ENCODE data around the gene CIZ1.
A peak's percentile ranks its signal among the peaks of the same experiment; 100 is the strongest.

CIZ1 gene

GRCh38 chr9:128214571-128215490 is 23.5 kb upstream of the CIZ1 start:
- DNase-seq: no peak

DNA sequence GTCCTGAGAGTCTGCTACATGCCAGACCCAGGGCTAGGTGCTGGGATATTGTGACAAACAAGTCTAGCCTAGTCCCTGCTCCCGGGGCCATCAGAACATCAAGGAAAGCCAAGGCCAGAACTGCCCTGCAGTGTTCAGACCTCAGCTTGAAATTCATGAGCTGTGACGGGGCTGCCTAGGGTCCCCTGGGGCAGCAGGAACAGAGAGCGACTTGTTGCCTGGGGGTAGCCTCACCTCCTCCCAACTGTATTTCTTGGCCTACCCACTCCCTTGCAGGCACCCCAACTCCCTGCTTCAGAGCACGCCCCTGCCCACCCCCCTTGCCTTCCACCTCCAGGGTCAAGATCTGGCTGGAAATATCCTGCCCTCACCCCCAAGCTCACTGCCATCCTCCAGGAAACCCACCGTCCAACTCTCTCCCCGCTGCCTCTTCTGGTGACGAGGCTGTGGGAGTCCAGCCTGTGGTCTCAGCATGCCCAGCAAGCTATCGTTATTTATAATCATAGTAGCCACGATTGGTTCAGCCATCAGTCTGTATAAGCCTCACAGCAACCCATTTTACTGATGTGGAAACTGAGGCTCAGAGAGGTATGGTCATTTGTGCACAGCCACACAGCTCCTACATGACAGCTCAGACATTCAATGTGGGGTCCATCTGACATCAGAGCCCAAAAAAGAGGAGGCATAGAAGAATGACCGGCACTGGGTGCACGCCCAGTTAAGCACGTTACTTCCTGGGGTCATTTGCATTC is 22.6 kb upstream of the CIZ1 start:
- DNase-seq: no peak

DNA sequence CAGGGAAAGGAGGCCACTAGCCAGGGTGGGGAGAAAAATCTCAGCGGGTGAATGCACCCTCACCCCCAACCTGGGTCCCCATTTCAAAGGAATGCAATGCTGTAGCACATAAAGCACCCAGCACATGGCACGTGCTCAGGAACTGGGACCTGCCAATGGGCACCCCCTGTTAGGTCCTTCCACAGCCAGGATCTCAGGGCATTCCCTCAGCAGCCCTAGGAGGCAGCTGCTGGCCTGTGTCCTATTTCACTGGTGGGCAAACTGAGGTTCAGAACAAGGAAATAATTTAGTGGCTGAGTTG is 20.6 kb upstream of the CIZ1 start:
- no peak for DNase-seq

DNA sequence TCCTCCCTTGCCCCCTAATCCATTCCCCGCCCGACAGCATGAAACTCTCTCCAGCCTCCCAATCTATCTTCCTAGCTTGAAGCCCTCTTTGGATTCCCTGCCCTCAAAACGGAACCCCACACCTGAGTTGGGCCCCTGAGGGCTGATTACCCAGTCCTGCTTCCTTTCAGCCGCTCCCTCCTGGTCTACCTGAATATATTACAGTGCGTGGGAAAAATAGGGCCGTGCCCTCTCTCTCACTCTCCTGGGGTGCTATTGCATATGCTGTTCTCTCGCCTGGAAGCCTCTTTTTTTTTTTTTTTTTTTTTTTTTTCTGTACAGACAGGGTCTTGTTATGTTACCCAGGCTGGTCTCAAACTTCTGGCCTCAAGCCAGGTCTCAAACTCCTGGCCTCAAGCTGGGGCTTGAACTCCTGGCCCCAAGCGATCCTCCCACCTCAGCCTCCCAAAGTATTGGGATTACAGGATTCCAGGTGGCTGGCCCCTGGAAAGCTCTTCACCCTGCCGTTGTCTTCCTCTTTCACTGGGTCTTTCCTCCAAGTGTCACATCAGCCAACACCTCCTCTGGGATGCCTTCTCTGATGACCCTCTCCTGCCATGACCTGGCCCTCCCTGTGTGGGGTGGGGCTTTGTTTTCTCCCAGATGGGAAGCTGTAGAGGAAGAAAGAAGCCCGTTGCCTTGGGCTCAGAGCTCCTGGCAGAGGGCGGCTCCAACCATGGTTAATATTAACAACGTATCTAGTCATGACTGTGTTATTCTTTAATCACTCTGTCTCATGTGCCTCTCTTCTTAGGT is 20.0 kb upstream of the CIZ1 start:
- DNase-seq: no peak

DNA sequence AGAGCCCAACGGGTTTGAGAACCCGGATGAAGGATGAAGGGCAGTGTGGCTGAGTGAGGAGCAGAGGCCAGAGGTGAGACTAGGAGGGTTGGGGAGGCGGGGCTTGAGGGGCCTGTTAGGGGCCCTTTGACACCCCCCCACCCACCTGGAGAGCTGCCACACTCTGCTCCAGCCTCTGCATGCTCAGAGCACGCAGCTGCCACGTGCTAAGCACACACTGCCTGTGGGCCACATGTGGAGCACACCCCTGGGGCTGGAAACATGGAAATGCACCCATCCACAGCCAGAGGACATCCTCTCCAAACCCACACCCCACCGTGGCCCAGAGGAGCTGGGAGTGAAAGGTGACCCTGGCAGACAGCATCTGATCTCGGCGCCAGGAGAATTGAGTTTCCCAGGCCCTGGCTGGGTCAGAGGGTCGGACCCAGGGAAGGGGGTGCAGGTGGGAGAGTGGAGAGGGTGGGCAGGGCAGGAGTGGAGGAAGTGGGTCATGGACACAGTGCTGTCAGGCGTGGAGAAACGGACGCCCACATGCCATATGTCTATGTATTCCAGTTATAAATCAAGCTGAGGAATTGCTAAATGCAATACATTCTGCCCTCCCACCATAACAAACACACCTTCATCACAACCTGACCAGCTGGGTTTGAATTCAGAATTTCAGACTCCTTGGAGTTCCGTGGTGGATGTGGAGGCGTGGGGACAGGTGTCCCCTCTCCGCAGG is 17.7 kb upstream of the CIZ1 start:
- no peak for DNase-seq

DNA sequence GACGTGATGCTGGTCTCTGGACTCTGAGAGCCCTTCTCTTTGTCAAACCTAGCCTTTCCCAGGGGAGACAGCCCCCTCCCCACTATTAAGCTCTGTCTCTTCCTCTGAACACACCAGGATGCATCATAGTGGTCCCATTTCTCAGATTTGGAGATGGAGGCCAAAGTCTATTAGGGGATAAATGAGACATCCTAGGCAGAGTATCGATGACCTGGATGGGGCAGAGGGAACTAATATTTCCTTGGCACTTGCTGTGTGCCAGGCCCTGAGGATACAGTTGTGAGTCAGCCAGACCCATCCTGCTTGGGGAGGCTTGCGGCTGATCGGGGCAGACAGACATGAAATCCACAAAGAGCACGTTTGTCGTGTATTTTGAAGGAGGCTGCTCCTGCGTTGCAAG is 17.0 kb upstream of the CIZ1 start:
- no peak for DNase-seq

DNA sequence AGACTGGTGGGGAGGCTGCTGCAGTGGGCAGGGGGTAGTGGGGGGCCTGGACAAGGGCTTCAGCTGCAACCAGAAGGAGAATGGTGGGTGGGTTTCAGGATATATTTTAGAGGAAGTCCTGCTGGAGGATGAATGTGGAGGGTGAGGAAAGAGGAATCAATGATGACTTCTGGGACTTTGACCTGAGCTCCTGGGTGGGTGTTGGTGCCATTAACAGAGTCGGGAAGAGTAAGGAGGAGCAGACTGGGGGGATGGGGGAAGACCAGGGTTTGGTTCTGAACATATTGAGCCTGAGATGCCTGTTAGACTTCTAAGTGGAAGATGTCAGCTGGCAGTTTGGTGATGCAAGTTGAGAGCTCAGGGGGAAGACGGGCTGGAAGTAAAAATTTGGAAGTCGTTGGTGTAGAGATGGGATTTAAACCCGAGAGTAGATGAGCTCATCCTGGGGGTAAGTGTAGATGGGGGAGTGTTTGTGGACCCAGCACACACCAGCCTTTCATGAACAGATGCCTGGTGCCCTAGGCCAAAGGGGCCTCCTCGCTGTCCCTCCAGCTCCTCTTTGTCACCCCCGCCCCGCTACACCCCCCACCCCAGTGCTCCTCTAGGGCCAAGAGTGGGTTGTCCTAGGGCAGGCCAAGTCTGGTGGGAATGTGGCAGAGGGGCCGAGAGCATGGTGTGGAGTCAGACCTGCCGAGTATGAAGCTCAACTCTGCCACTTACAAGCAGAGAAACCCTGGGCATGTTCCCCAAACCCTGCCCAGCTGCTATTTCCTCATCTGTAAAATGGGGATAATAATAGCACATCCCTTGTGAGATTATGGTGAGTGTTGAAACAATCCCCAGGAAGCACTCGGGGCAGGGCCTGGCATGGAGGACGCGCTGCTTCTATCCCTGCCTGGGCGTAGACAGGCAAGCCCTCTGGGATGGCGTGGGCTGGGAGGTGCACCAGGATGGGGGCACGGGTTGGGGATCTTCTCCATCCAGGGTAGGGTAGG is 15.8 kb upstream of the CIZ1 start:
- no peak for DNase-seq

DNA sequence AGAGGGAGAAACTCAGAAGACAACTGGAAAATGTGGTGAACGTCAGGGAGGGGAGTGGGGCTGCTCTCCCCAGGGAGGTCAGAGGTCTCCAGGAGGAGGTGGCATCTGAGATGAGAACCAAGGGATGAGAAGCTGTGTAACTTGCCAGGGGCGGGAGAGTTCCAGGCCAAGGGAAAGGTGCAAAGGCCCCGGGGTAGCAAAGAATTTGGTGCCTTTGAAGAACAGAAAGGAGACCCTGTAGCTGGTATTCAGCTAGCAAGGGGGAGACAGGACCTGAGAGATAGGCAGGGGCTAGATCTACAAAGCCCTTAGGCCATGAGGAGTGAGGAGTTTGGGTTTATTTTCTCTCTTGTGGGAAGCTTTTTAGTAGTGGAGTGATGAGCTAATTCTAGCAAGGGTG is 15.1 kb upstream of the CIZ1 start:
- DNase-seq: no peak

- DNase-seq: no peak
Observed at GRCh38 chr9:128205296-128205944, 14.0 kb upstream of the CIZ1 start.

DNA sequence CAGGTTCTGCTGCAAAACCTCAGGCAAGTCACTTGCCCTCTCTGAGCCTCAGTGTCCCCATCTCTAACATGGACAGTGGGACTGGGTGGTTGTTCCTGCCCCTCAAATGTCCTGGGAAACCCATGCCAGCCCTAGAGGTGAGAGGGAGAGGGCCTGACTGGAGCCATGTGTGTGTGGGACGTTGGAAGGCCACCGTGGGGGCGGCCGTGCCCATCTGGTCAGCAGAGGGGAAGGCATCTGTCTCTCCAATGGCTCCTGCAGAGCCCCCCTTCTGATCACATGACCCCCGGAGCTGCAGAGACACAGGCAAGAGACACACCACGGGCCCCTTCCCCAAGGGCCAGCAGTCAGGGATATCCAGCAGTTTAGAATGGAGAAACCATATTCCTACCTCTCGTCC is 13.5 kb upstream of the CIZ1 start:
- no peak for DNase-seq

GRCh38 chr9:128203707-128204551 is 12.6 kb upstream of the CIZ1 start:
- no peak for DNase-seq

GRCh38 chr9:128203024-128203706 is 11.8 kb upstream of the CIZ1 start, which contains the start of gene DNM1:
Gene DNM1 (plus strand): TSS chr9:128203379. CDS start chr9:128203471, 92 bp downstream.
- DNase-seq: peak; percentile 64

DNA sequence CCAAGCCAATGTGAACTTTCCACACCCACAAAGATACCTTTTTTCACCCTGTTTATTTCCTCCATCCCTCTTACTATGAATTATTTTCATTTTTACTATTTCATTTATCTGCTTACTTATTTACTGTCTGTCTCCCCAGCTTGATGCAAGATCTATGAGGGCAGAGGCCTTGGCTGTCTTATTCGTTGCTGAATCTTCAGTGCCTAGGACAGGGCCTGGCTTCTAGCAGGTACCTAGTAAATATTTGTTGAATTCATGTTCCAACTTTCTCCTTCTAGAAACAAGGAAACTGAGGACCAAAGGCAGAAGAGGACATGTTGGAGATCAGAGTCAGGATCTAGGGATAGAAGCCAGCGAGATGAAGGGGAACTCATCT is 11.3 kb upstream of the CIZ1 start:
- DNase-seq: no peak

DNA sequence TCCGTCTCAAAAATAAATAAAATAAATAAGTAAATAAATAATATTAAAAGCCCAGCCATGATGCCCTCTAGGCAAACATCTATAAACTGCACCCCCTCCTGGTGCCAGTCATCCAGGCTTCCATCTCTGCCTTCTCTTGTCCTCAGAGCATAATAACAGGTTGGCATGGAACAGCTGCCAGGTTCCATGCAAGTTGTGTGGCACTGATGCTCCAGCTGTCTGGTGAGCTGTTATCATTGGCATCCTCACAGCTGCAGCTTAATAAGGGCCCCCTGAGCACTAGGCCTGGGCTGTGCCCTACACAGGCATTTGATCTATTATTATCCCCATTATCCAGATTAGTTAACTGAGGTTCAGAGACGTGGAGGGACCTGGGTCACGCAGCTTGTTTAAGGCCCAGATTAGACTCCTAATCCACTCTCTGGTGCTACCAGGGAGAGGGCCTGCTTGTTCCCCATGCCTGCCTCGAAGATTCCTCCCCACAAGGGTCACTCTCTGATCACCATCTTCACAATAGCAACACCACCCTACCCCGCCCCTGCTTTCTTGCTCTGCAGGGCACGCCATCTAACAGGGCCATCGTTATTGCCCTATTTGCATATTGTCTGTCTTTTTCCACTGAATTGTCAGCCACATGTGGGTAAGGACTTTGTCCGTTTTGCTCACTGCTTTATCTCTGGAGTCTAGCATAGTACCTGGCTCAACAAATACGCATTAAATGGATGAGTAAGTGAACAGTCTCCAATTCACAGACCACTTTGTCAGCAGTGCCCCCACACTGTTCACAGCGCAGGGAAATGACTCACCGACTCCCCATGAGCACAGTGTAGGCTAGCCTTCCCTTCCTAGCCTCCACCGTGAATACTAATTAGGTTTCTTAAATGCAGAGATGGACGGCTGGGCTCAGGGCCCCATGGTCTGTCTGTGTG is 10.3 kb upstream of the CIZ1 start:
- no peak for DNase-seq

- no peak for DNase-seq
Observed at GRCh38 chr9:128193469-128194096, 2.2 kb upstream of the CIZ1 start.

GRCh38 chr9:128192601-128193371 is 1.4 kb upstream of the CIZ1 start:
- DNase-seq: peak; percentile 27
